Measurements from ENCODE around the gene MED12L. TPM values are rescaled to one million over a fixed set of nuclear protein-coding genes. Genes with fewer than 3 reads are reported as not detected.

MED12L gene
- total and polyA plus RNA-seq, 7 donors: 0.16 to 0.71 (median 0.28) TPM; not detected in 2

DNA sequence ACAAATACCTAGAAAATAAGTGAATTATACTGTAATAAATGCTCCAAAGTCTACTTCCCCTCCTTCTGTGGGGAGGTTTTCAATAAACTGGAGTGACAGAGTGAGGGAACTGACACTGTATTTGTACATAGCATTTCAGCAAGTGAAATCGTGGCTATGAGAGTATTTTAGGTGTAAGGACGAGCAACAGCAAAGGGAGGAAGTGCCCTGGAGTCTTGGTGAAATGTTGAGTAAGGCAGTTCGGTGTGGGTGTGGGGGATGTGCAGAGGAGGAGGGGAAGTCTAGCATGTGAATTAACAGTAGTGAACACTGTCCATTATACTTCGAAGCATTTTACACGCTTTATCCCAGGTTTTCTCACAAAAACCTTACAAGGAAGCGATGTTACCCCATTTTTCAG, 262.0 kb downstream of the MED12L start:
- H3K9me3 ChIP-seq: no peaks in the 10 kb centered on the region
- H3K4me3 ChIP-seq: no peak overlapping the region
- no peak overlapping the region for H3K27ac ChIP-seq
- H3K36me3 ChIP-seq: no peaks in the 10 kb centered on the region
- peak; percentile 62 for DNase-seq
- intact Hi-C loops (cut with DNase I): no loop called here
- peaks cover 0 to 9% (median 0%) of the 10 kb centered on the region in 4 donors for H3K4me1 ChIP-seq
- H3K27me3 ChIP-seq: no peaks in the 10 kb centered on the region
- WGBS, 2 donors: 64 to 79% methylated on average over 6 of the region's 6 CpGs
- TF ChIP-seq POLR2AphosphoS5 (IDR thresholded peaks at IDR 0.05) (no peak), POLR2A (IDR thresholded peaks at IDR 0.05) (no peak), EP300 (IDR thresholded peaks at IDR 0.05) (no peak)
- TF ChIP-seq, protein P1, sequence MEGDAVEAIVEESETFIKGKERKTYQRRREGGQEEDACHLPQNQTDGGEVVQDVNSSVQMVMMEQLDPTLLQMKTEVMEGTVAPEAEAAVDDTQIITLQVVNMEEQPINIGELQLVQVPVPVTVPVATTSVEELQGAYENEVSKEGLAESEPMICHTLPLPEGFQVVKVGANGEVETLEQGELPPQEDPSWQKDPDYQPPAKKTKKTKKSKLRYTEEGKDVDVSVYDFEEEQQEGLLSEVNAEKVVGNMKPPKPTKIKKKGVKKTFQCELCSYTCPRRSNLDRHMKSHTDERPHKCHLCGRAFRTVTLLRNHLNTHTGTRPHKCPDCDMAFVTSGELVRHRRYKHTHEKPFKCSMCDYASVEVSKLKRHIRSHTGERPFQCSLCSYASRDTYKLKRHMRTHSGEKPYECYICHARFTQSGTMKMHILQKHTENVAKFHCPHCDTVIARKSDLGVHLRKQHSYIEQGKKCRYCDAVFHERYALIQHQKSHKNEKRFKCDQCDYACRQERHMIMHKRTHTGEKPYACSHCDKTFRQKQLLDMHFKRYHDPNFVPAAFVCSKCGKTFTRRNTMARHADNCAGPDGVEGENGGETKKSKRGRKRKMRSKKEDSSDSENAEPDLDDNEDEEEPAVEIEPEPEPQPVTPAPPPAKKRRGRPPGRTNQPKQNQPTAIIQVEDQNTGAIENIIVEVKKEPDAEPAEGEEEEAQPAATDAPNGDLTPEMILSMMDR (IDR thresholded peaks at IDR 0.05): no peak

DNA sequence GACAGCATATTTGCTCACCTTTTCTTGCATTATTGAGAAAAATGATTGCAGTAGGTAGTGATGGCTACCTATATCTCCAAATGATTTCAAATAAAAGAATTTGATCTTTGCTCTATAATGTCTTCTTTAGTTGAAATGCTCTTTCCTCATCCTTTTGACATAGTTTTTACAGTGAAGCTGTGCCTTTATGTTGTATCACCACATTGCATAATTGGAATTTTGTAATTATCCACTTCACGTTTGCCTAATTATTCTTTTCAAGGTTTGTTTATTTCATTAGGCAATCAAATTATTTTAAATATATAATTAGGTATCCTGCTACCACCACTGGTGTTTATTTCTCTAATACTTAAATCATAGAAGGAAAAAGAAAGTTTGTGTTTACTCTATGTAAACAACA, 265.2 kb downstream of the MED12L start:
- 64 to 76% methylated on average over 1 of the region's 1 CpG for WGBS, 2 donors
- TF ChIP-seq, protein P1 (IDR thresholded peaks at IDR 0.05): no peak
- TF ChIP-seq POLR2AphosphoS5 (IDR thresholded peaks at IDR 0.05) (no peak), POLR2A (IDR thresholded peaks at IDR 0.05) (no peak), EP300 (IDR thresholded peaks at IDR 0.05) (no peak)
- Histone ChIP-seq H3K4me1 (peaks cover 0 to 7% (median 0%) of the 10 kb centered on the region in 4 donors), H3K36me3 (no peaks in the 10 kb centered on the region), H3K27me3 (no peaks in the 10 kb centered on the region), H3K4me3 (no peak overlapping the region), H3K9me3 (no peaks in the 10 kb centered on the region), H3K27ac (no peak overlapping the region)
- no peak for DNase-seq
- intact Hi-C loops (cut with DNase I): no loop called here

DNA sequence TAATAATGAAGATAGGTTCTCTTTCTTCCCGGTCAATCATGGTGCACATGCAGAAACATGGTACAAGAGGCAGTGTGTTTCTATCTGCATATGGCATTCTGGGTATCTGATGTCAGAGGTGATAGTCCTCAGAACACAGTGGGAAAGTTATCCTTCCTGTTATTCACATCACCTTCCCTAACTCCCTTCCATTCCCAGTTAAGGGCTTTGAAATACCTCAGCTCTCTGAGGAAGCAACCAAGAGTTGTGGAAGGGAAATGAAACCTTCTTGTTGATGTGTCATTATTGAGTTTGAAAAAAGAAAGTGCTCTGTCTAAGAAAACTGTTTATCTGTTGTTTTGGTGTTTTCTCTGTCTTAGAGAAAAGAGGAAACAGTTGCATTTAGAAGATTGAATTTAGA, 265.8 kb downstream of the MED12L start:
- Histone ChIP-seq H3K27me3 (no peaks in the 10 kb centered on the region), H3K4me1 (peaks cover 0 to 1% (median 0%) of the 10 kb centered on the region in 4 donors), H3K27ac (no peak overlapping the region), H3K36me3 (no peaks in the 10 kb centered on the region), H3K9me3 (no peaks in the 10 kb centered on the region), H3K4me3 (no peak overlapping the region)
- TF ChIP-seq, protein P1 (IDR thresholded peaks at IDR 0.05): no peak
- TF ChIP-seq POLR2A (IDR thresholded peaks at IDR 0.05): no peak
- DNase-seq: no peak
- 92 to 93% methylated on average over 1 of the region's 1 CpG for WGBS, 2 donors
- intact Hi-C loops (cut with DNase I): no loop called here

DNA sequence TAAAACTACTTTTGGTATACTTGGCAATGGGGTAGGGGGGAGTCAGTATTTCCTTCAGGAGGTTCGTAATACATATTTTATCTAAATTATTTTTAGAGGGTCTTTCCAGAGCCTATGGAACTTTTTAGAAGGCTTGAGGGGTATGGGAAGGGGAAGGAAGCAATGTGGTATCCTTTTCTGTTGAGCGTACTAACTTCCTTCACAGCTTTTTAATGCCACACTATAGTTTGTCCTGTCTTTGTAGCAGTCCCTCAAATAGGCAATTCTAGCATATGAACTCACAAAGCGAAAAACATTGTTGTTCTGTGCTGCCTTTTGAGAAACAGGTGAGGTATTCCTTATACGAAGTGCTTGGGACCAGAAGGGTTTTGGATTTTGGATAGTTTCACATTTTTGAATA, 266.2 kb downstream of the MED12L start:
- DNase-seq: no peak
- Histone ChIP-seq H3K4me3 (no peak overlapping the region), H3K27ac (no peak overlapping the region), H3K9me3 (no peaks in the 10 kb centered on the region), H3K36me3 (no peaks in the 10 kb centered on the region), H3K27me3 (no peaks in the 10 kb centered on the region), H3K4me1 (no peaks in the 10 kb centered on the region)
- WGBS, 2 donors: 71 to 91% methylated on average over 4 of the region's 4 CpGs
- intact Hi-C loops (cut with DNase I): no loop called here
- no peak for TF ChIP-seq POLR2A (IDR thresholded peaks at IDR 0.05)
- no peak for TF ChIP-seq POLR2AphosphoS5 (IDR thresholded peaks at IDR 0.05)
- TF ChIP-seq, protein P1 (IDR thresholded peaks at IDR 0.05): no peak
- TF ChIP-seq EP300 (IDR thresholded peaks at IDR 0.05): no peak

DNA sequence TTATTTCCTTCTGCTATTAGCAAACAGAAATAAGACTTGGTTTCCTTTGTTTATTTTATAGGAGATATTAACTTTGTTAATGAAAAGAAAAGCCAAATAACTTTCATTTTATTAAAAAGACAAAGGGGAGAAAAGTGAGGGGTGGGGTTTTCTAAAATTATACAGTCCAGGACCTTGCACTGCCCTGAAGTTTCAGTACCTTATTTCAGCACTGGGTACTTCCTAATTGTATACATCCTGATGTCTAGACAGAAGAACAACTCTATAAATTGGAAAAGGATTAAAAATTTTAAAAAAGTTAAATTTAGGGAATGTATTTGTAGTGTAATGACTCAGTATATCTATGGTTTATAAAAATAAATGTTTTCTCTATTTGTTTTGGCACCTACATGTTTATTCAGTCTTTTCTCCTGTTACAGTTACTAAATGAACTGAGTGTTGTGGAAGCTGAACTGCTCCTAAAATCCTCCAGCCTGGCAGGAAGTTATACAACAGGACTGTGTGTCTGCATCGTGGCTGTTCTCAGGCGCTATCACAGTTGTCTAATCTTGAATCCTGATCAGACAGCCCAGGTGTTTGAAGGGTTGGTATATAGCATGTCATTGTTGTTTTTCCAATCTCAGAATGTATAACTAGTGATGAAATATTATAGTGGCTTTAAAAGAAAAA, 271.5 kb downstream of the MED12L start:
- no peaks in the 10 kb centered on the region for H3K4me1 ChIP-seq
- H3K27ac ChIP-seq: no peak overlapping the region
- H3K27me3 ChIP-seq: no peaks in the 10 kb centered on the region
- WGBS, 2 donors: 14 to 35% methylated on average over 2 of the region's 2 CpGs
- H3K36me3 ChIP-seq: no peaks in the 10 kb centered on the region
- no peak for DNase-seq
- intact Hi-C loops (cut with DNase I): no loop called here
- no peaks in the 10 kb centered on the region for H3K9me3 ChIP-seq
- H3K4me3 ChIP-seq: no peak overlapping the region
- TF ChIP-seq POLR2AphosphoS5 (IDR thresholded peaks at IDR 0.05): no peak
- TF ChIP-seq, protein P1 (IDR thresholded peaks at IDR 0.05): no peak
- no peak for TF ChIP-seq EP300 (IDR thresholded peaks at IDR 0.05)
- no peak for TF ChIP-seq POLR2A (IDR thresholded peaks at IDR 0.05)
